Adrenal gland (tissue), 12 donors: ENCODE results near the gene INKA2. TPM values are rescaled to one million over a fixed set of nuclear protein-coding genes. Genes with fewer than 3 reads are reported as not detected.
A peak's percentile ranks its signal among the peaks of the same experiment; 100 is the strongest.

Experiments
- DNase-seq, 7 donors: peaks; one replicate each; pipeline ENCODE4 v3.0.0-alpha.2; 2019 to 2020
- H3K27ac ChIP-seq, 5 donors: fragments of 200-600 bp; sonication (generic) in 4 of 5; 1 replicate in 3 of 5; 2 replicates in 2 of 5; pipeline versions ENCODE4 v1.5.1 to v1.8.0; 2016 to 2020; ENCODE audit warnings: mild to moderate bottlenecking in 1 of 5
- H3K27me3 ChIP-seq: fragments of 200-600 bp; 2 replicates; pipeline ENCODE4 v1.8.0; 2021
- H3K36me3 ChIP-seq, 2 donors: fragments of 200-600 bp; replicated peaks in 1 of 2; 1 replicate in 1 of 2; 2 replicates in 1 of 2; pipeline versions ENCODE4 v1.5.1 to v1.8.0; 2018 to 2022
- H3K4me1 ChIP-seq, 2 donors: fragments of 200-600 bp; replicated peaks in 1 of 2; 1 replicate in 1 of 2; 2 replicates in 1 of 2; pipeline versions ENCODE4 v1.5.1 to v1.8.0; 2018 to 2021
- H3K4me3 ChIP-seq, 4 donors: fragments of 200-600 bp; sonication (generic) in 3 of 4; one replicate each; pipeline ENCODE4 v1.5.1; 2016 to 2018
- H3K9me3 ChIP-seq, 3 donors: fragments of 200-600 bp; sonication (generic) in 1 of 3; replicated peaks in 1 of 3; 1 replicate in 2 of 3; 2 replicates in 1 of 3; pipeline versions ENCODE4 v1.5.1 to v1.8.0; 2016 to 2021
- POLR2A ChIP-seq, 2 donors: fragments of 450-650 bp; IDR thresholded peaks; one replicate each; pipeline ENCODE4 v1.6.1; 2017; ENCODE audit warnings: antibody characterized with exemption in 2 of 2, mild to moderate bottlenecking in 2 of 2, moderate library complexity in 1 of 2
- WGBS, 4 donors: extraction: QIAGEN DNeasy Blood & Tissue Kit in 2 of 4; methylation state at CpG; one replicate each; pipeline versions ENCODE4 v1.1.5 to v1.1.7; 2013 to 2017; 5-methylcytosine and 5-hydroxymethylcytosine counted together
- intact Hi-C, 2 donors: fragments of 100-400 bp; cut with DNase I; formaldehyde crosslinking; loops; one replicate each; pipeline versions ENCODE4 v1.14.1 to v1.15.0; 2022 to 2023
- polyA plus RNA-seq, 3 donors: library from polyadenylated mRNA; stranded (reverse); fragments of 200-250 nt in 2 of 3; fragments of 350-450 nt in 1 of 3; fragmentation: Illumina TruSeq in 1 of 3; extraction: RNeasy Lipid Tissue Mini Kit (QIAGEN cat#74804) in 1 of 3; gene quantifications; one replicate each; pipeline ENCODE4 v1.2.3, GENCODE V29; 2013 to 2014
- total RNA-seq, 9 donors: library from RNA; depleted of rRNA in 4 of 9; stranded (reverse); fragments of >200 nt in 4 of 9; fragments of 120-200 nt in 1 of 9; fragmentation: NEBNext Ultra II Directional in 1 of 9; extraction: Animal tissue kit (Norgen Biotek cat#: 25700) in 1 of 9; gene quantifications; one replicate each; pipeline versions ENCODE4 v1.1.0 to v1.2.4, GENCODE V29; 2013 to 2023
- TF ChIP-seq, protein P1 (sequence below), 6 experiments: fragments of 450-650 bp in 4 of 6; fragments of 200-600 bp in 2 of 6; sonication (generic) in 1 of 6; IDR thresholded peaks; 1 replicate in 5 of 6; 2 replicates in 1 of 6; pipeline versions ENCODE4 v1.5.1 to v1.8.0; 2016 to 2021; ENCODE audit warnings: antibody characterized with exemption in 6 of 6, mild to moderate bottlenecking in 2 of 6, moderate library complexity in 1 of 6
- donor health status: healthy with polysubstance abuse.
- donor health status: Bipolar disorder and iron deficiency.
- donor health status: DM: yes; HTN: yes; CAD: no.
- donor health status: DM: no; HTN: no; CAD: no.
- donor health status: DM: no; HTN: no; CAD: no.
- donor health status: DM: yes; HTN: yes; CAD: no.

Gene INKA2
- total and polyA plus RNA-seq, 12 donors, result 0.61 to 4.7 (median 0.98) TPM; not detected in 1

- H3K27ac ChIP-seq, result no peak overlapping the region
- H3K4me1 ChIP-seq, result no peaks in the 10 kb centered on the region
- DNase-seq, result no peak
- no peaks in the 10 kb centered on the region for H3K36me3 ChIP-seq
- H3K4me3 ChIP-seq, result no peak overlapping the region
- no peak for TF ChIP-seq POLR2A (IDR thresholded peaks at IDR 0.05)
- no peaks in the 10 kb centered on the region for H3K27me3 ChIP-seq
- 91 to 95% (median 94%) methylated on average over 8 of the region's 8 CpGs for WGBS, 4 donors
- H3K9me3 ChIP-seq, result no peaks in the 10 kb centered on the region
- intact Hi-C loops, result no loop called here
Observed at GRCh38 chr1:111776861-111777260, 37.7 kb upstream of the INKA2 start.

DNA sequence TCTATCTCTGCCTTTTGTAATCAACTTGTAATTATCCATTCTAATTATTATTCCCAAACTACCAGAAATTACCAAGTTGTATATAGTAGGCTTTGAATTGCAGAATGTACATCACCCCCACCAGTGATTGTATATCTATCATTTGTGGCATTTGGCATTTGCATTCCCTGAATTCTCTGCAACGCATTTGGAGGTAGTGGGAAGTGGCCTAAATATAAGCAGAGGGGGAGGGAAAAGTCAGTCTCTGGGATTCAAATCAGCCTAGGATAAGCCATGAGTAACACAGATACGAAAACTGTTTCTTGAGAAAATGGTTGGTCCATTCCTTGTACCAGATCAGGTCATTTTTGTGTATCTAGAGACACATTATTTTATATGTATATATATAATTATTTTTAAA lies 37.2 kb upstream of the INKA2 start:
- WGBS, 4 donors, result 78 to 96% (median 88%) methylated on average over 2 of the region's 2 CpGs
- no peak overlapping the region for H3K27ac ChIP-seq
- no peak overlapping the region for H3K4me3 ChIP-seq
- no peaks in the 10 kb centered on the region for H3K4me1 ChIP-seq
- no peak for DNase-seq
- H3K9me3 ChIP-seq, result no peaks in the 10 kb centered on the region
- H3K27me3 ChIP-seq, result no peaks in the 10 kb centered on the region
- no peaks in the 10 kb centered on the region for H3K36me3 ChIP-seq
- intact Hi-C loops, result no loop called here
- TF ChIP-seq, protein P1, sequence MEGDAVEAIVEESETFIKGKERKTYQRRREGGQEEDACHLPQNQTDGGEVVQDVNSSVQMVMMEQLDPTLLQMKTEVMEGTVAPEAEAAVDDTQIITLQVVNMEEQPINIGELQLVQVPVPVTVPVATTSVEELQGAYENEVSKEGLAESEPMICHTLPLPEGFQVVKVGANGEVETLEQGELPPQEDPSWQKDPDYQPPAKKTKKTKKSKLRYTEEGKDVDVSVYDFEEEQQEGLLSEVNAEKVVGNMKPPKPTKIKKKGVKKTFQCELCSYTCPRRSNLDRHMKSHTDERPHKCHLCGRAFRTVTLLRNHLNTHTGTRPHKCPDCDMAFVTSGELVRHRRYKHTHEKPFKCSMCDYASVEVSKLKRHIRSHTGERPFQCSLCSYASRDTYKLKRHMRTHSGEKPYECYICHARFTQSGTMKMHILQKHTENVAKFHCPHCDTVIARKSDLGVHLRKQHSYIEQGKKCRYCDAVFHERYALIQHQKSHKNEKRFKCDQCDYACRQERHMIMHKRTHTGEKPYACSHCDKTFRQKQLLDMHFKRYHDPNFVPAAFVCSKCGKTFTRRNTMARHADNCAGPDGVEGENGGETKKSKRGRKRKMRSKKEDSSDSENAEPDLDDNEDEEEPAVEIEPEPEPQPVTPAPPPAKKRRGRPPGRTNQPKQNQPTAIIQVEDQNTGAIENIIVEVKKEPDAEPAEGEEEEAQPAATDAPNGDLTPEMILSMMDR (IDR thresholded peaks at IDR 0.05), result no peak
- no peak for TF ChIP-seq POLR2A (IDR thresholded peaks at IDR 0.05)

GRCh38 chr1:111775966-111776365 lies 36.8 kb upstream of the INKA2 start:
- no peak for DNase-seq
- Histone ChIP-seq H3K9me3 (no peaks in the 10 kb centered on the region), H3K27ac (no peak overlapping the region), H3K4me1 (no peaks in the 10 kb centered on the region), H3K4me3 (no peak overlapping the region), H3K36me3 (no peaks in the 10 kb centered on the region), H3K27me3 (no peaks in the 10 kb centered on the region)
- TF ChIP-seq, protein P1 (IDR thresholded peaks at IDR 0.05), result no peak
- TF ChIP-seq POLR2A (IDR thresholded peaks at IDR 0.05), result no peak
- intact Hi-C loops, result no loop called here
- 81 to 85% (median 82%) methylated on average over 9 of the region's 9 CpGs for WGBS, 4 donors

DNA sequence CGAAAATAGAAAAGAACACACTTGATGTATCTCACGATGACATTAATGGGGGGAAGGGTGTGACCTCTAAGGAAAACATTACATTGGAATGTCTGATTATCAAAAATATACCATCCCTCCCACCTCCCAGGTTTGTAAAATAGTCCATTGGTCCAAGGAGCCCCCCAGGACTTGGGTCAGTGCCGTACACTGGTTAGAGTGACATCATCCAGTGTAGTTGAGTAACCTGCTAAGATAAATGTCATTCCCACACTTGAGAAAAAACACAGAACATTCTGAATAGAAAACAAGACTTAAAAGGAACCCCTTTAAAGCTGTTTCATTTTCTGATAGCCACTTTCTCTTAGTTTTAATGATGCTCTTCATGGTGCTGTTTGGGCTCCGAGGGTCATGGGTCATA lies 31.7 kb upstream of the INKA2 start:
- DNase-seq, result no peak
- Histone ChIP-seq H3K4me1 (no peaks in the 10 kb centered on the region), H3K36me3 (peaks cover 0 to 18% of the 10 kb centered on the region in 2 donors), H3K9me3 (no peaks in the 10 kb centered on the region), H3K27me3 (no peaks in the 10 kb centered on the region), H3K4me3 (no peak overlapping the region), H3K27ac (no peak overlapping the region)
- WGBS, 4 donors, result 77 to 80% (median 79%) methylated on average over 4 of the region's 4 CpGs
- intact Hi-C loops, result loop anchor here in 1 of 2 donors (5.0 kb wide), 1 partner anchor 289 kb away; no protein-coding TSS in a partner anchor
- TF ChIP-seq, protein P1 (IDR thresholded peaks at IDR 0.05), result no peak
- no peak for TF ChIP-seq POLR2A (IDR thresholded peaks at IDR 0.05)

DNA sequence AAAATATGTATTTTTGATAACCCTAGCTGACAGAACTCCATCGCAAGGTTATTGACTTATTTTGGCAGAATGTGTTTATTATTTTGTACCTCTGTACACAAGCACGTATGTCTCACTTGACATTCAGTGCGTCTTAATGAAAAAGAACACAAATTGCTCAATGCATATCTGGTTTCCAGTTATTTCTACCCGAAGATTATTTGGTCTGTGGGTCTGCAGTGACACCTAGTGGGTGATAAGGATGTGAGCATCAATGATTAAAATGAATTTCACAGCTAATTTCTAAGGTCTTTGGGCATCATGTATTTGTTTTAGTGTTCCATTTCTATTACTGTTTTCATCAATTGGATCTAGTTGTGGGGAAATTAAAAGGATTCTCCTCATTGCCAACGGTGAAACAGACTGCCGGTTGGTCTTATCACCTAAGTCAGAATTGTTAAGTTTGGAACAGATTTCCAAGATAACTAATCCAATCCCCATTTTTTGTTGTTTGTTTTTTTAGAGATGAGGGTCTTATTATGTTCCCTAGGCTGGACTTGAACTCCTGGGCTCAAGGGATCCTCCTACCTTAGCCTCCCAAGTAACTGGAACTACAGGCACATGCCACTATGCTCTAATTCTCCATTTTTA lies 30.4 kb upstream of the INKA2 start:
- Histone ChIP-seq H3K27ac (no peak overlapping the region), H3K4me3 (no peak overlapping the region), H3K9me3 (no peaks in the 10 kb centered on the region), H3K4me1 (no peaks in the 10 kb centered on the region), H3K36me3 (peaks cover 0 to 28% of the 10 kb centered on the region in 2 donors), H3K27me3 (no peaks in the 10 kb centered on the region)
- intact Hi-C loops, result loop anchor here in 1 of 2 donors (5.0 kb wide), 1 partner anchor 287 kb away; no protein-coding TSS in a partner anchor
- peak in 6 of 7 donors; percentile 32 to 65 (median 55) for DNase-seq
- WGBS, 4 donors, result 23 to 28% (median 27%) methylated on average over 6 of the region's 6 CpGs
- TF ChIP-seq, protein P1 (IDR thresholded peaks at IDR 0.05), result peak; percentile 84 to 95 (median 90)
- TF ChIP-seq POLR2A (IDR thresholded peaks at IDR 0.05), result no peak
